ENCODE measurements around the gene EPHB1.

DNA sequence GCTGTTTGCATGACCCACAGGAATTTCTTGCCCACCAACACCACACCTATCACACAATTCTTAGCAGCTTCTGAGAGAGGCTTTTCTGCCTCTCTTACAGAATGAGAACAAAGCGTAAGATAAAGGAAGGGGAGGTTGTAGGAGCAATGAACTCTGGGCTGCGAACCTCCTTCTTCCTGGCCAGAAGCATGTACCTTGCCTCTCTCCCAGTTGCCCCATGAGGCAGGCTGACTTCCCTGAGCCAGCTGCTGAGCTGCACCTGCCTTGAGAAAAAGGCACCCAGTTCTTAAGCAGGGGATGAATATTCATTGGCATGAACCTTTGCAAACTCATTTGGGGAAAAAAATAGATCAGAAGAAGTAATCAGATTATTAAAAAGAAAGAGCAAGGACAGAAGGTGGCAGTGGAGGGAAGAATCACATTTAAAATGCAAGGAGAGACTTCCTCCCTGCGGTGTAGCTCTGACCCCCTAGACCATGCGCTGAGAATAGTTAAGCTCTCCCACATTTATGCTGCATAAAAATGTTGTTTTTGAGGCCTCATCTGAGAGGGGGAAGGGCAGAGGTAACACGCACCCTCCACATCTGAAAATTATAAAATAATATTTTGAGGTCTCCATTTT lies 304.8 kb downstream of the EPHB1 start:
- TF ChIP-seq, protein P1, sequence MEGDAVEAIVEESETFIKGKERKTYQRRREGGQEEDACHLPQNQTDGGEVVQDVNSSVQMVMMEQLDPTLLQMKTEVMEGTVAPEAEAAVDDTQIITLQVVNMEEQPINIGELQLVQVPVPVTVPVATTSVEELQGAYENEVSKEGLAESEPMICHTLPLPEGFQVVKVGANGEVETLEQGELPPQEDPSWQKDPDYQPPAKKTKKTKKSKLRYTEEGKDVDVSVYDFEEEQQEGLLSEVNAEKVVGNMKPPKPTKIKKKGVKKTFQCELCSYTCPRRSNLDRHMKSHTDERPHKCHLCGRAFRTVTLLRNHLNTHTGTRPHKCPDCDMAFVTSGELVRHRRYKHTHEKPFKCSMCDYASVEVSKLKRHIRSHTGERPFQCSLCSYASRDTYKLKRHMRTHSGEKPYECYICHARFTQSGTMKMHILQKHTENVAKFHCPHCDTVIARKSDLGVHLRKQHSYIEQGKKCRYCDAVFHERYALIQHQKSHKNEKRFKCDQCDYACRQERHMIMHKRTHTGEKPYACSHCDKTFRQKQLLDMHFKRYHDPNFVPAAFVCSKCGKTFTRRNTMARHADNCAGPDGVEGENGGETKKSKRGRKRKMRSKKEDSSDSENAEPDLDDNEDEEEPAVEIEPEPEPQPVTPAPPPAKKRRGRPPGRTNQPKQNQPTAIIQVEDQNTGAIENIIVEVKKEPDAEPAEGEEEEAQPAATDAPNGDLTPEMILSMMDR (IDR thresholded peaks at IDR 0.05) = no peak
- TF ChIP-seq POLR2A (IDR thresholded peaks at IDR 0.05) = no peak
